ENCODE measurements around the gene PSMD11.

The PSMD11 gene

GRCh38 chr17:32502013-32502412 is 57.7 kb downstream of the PSMD11 start:
- TF ChIP-seq, protein P1, sequence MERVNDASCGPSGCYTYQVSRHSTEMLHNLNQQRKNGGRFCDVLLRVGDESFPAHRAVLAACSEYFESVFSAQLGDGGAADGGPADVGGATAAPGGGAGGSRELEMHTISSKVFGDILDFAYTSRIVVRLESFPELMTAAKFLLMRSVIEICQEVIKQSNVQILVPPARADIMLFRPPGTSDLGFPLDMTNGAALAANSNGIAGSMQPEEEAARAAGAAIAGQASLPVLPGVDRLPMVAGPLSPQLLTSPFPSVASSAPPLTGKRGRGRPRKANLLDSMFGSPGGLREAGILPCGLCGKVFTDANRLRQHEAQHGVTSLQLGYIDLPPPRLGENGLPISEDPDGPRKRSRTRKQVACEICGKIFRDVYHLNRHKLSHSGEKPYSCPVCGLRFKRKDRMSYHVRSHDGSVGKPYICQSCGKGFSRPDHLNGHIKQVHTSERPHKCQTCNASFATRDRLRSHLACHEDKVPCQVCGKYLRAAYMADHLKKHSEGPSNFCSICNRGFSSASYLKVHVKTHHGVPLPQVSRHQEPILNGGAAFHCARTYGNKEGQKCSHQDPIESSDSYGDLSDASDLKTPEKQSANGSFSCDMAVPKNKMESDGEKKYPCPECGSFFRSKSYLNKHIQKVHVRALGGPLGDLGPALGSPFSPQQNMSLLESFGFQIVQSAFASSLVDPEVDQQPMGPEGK (CRISPR knock-in tag; IDR thresholded peaks at IDR 0.05; ENCODE audit: borderline replicate concordance), result no peak
- no peak for TF ChIP-seq ZNF565 (CRISPR knock-in tag; conservative IDR thresholded peaks at IDR 0.05; ENCODE audit: low read depth)
- TF ChIP-seq ZNF8 (CRISPR knock-in tag; IDR thresholded peaks at IDR 0.05), result peak; percentile 80
- TF ChIP-seq CSDC2 (CRISPR knock-in tag; IDR thresholded peaks at IDR 0.05), result no peak
- ATAC-seq, result no peak

- ATAC-seq, result no peak
- TF ChIP-seq GLIS3 (CRISPR knock-in tag; IDR thresholded peaks at IDR 0.05), result no peak
- TF ChIP-seq ARNTL (CRISPR knock-in tag; IDR thresholded peaks at IDR 0.05; ENCODE audit: borderline replicate concordance, low read depth), result no peak
These were observed 58.4 kb downstream of the PSMD11 start for GRCh38 chr17:32502710-32503109.

GRCh38 chr17:32503251-32504165 is 59.2 kb downstream of the PSMD11 start:
- TF ChIP-seq, protein P1 (CRISPR knock-in tag; IDR thresholded peaks at IDR 0.05; ENCODE audit: borderline replicate concordance), result no peak
- TF ChIP-seq BACH2 (CRISPR knock-in tag; IDR thresholded peaks at IDR 0.05; ENCODE audit: borderline replicate concordance) (no peak), ZNF70 (CRISPR knock-in tag; IDR thresholded peaks at IDR 0.05) (no peak), ZNF565 (CRISPR knock-in tag; conservative IDR thresholded peaks at IDR 0.05; ENCODE audit: low read depth) (no peak), CREB5 (CRISPR knock-in tag; IDR thresholded peaks at IDR 0.05; ENCODE audit: low read depth) (no peak), SNAI2 (CRISPR knock-in tag; IDR thresholded peaks at IDR 0.05) (no peak), TCF4 (CRISPR knock-in tag; IDR thresholded peaks at IDR 0.05; ENCODE audit: borderline replicate concordance) (no peak), CSRNP3 (CRISPR knock-in tag; IDR thresholded peaks at IDR 0.05) (no peak), GLIS3 (CRISPR knock-in tag; IDR thresholded peaks at IDR 0.05) (no peak), TOX (CRISPR knock-in tag; IDR thresholded peaks at IDR 0.05; ENCODE audit: borderline replicate concordance) (no peak), RARB (CRISPR knock-in tag; IDR thresholded peaks at IDR 0.05) (no peak), POU6F1 (CRISPR knock-in tag; IDR thresholded peaks at IDR 0.05; ENCODE audit: borderline replicate concordance, low read depth) (no peak), ARNTL (CRISPR knock-in tag; IDR thresholded peaks at IDR 0.05; ENCODE audit: borderline replicate concordance, low read depth) (no peak), ISL1 (CRISPR knock-in tag; IDR thresholded peaks at IDR 0.05) (no peak), ZFP3 (CRISPR knock-in tag; IDR thresholded peaks at IDR 0.05) (no peak), ZFP30 (CRISPR knock-in tag; IDR thresholded peaks at IDR 0.05) (no peak), PPARA (CRISPR knock-in tag; IDR thresholded peaks at IDR 0.05; ENCODE audit: borderline replicate concordance) (no peak), ESRRG (CRISPR knock-in tag; IDR thresholded peaks at IDR 0.05) (no peak), ZNF8 (CRISPR knock-in tag; IDR thresholded peaks at IDR 0.05) (no peak)
- TF ChIP-seq, protein P2, sequence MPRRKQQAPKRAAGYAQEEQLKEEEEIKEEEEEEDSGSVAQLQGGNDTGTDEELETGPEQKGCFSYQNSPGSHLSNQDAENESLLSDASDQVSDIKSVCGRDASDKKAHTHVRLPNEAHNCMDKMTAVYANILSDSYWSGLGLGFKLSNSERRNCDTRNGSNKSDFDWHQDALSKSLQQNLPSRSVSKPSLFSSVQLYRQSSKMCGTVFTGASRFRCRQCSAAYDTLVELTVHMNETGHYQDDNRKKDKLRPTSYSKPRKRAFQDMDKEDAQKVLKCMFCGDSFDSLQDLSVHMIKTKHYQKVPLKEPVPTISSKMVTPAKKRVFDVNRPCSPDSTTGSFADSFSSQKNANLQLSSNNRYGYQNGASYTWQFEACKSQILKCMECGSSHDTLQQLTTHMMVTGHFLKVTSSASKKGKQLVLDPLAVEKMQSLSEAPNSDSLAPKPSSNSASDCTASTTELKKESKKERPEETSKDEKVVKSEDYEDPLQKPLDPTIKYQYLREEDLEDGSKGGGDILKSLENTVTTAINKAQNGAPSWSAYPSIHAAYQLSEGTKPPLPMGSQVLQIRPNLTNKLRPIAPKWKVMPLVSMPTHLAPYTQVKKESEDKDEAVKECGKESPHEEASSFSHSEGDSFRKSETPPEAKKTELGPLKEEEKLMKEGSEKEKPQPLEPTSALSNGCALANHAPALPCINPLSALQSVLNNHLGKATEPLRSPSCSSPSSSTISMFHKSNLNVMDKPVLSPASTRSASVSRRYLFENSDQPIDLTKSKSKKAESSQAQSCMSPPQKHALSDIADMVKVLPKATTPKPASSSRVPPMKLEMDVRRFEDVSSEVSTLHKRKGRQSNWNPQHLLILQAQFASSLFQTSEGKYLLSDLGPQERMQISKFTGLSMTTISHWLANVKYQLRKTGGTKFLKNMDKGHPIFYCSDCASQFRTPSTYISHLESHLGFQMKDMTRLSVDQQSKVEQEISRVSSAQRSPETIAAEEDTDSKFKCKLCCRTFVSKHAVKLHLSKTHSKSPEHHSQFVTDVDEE (CRISPR knock-in tag; IDR thresholded peaks at IDR 0.05), result no peak
- peak; percentile 61 for ATAC-seq
